WERI-Rb-1 (cell line): ENCODE data around the gene GCN1.

Experiments used
- DNase-seq: peaks from one replicate; pipeline ENCODE4 v3.0.0-alpha.2; 2020
- H3K27ac ChIP-seq: fragments of 250-450 bp; sonication (Bioruptor Pico); 2 replicates; pipeline ENCODE4 v1.5.1; 2020; ENCODE audit warnings: mild to moderate bottlenecking, moderate library complexity
- H3K27me3 ChIP-seq: fragments of 250-450 bp; sonication (Bioruptor Pico); 2 replicates; pipeline ENCODE4 v1.5.1; 2021; ENCODE audit warnings: mild to moderate bottlenecking, low read depth, moderate library complexity; ENCODE audit not compliant: insufficient read depth, severe bottlenecking
- H3K36me3 ChIP-seq: fragments of 250-450 bp; sonication (Bioruptor Pico); 2 replicates; pipeline ENCODE4 v1.5.1; 2020; ENCODE audit warnings: mild to moderate bottlenecking, moderate library complexity
- H3K4me3 ChIP-seq: 2 replicates; pipeline ENCODE4 v1.5.1; 2011; ENCODE audit warnings: low read depth, mild to moderate bottlenecking, control low read depth, low read length
- H3K9me3 ChIP-seq: fragments of 250-450 bp; sonication (Bioruptor Pico); 2 replicates; pipeline ENCODE4 v1.5.1; 2021; ENCODE audit warnings: mild to moderate bottlenecking, moderate library complexity; ENCODE audit not compliant: severe bottlenecking
- TF ChIP-seq, protein P1 (sequence below): IDR thresholded peaks from 2 replicates; pipeline ENCODE4 v1.5.1; 2011; ENCODE audit warnings: low read depth, mild to moderate bottlenecking, control low read depth, inconsistent platforms, low read length

GCN1 gene

GRCh38 chr12:120115692-120116440 lies 78.6 kb downstream of the GCN1 start:
- TF ChIP-seq, protein P1, sequence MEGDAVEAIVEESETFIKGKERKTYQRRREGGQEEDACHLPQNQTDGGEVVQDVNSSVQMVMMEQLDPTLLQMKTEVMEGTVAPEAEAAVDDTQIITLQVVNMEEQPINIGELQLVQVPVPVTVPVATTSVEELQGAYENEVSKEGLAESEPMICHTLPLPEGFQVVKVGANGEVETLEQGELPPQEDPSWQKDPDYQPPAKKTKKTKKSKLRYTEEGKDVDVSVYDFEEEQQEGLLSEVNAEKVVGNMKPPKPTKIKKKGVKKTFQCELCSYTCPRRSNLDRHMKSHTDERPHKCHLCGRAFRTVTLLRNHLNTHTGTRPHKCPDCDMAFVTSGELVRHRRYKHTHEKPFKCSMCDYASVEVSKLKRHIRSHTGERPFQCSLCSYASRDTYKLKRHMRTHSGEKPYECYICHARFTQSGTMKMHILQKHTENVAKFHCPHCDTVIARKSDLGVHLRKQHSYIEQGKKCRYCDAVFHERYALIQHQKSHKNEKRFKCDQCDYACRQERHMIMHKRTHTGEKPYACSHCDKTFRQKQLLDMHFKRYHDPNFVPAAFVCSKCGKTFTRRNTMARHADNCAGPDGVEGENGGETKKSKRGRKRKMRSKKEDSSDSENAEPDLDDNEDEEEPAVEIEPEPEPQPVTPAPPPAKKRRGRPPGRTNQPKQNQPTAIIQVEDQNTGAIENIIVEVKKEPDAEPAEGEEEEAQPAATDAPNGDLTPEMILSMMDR, result no peak
- no peaks in the 10 kb centered on the region for H3K27me3 ChIP-seq
- H3K9me3 ChIP-seq, result no peaks in the 10 kb centered on the region
- peak; percentile 46 for DNase-seq
- H3K4me3 ChIP-seq, result peak overlapping the region; percentile 57
- H3K36me3 ChIP-seq, result peaks cover 29% of the 10 kb centered on the region
- peak overlapping the region; percentile 46 for H3K27ac ChIP-seq

- Histone ChIP-seq H3K27me3 (no peaks in the 10 kb centered on the region), H3K4me3 (no peak overlapping the region), H3K27ac (no peak overlapping the region), H3K9me3 (no peaks in the 10 kb centered on the region), H3K36me3 (peaks cover 30% of the 10 kb centered on the region)
- TF ChIP-seq, protein P1, result no peak
- DNase-seq, result no peak
Observed at GRCh38 chr12:120115066-120115465, 79.4 kb downstream of the GCN1 start.

- no peaks in the 10 kb centered on the region for H3K27me3 ChIP-seq
- no peaks in the 10 kb centered on the region for H3K9me3 ChIP-seq
- H3K27ac ChIP-seq, result no peak overlapping the region
- TF ChIP-seq, protein P1, result no peak
- no peak for DNase-seq
- H3K36me3 ChIP-seq, result peaks cover 39% of the 10 kb centered on the region
- no peak overlapping the region for H3K4me3 ChIP-seq
Observed at GRCh38 chr12:120110550-120111501, 83.7 kb downstream of the GCN1 start.

GRCh38 chr12:120109570-120110267 lies 84.8 kb downstream of the GCN1 start:
- no peak for DNase-seq
- Histone ChIP-seq H3K27ac (no peak overlapping the region), H3K36me3 (peaks cover 33% of the 10 kb centered on the region), H3K27me3 (no peaks in the 10 kb centered on the region), H3K9me3 (no peaks in the 10 kb centered on the region), H3K4me3 (no peak overlapping the region)
- TF ChIP-seq, protein P1, result no peak

DNA sequence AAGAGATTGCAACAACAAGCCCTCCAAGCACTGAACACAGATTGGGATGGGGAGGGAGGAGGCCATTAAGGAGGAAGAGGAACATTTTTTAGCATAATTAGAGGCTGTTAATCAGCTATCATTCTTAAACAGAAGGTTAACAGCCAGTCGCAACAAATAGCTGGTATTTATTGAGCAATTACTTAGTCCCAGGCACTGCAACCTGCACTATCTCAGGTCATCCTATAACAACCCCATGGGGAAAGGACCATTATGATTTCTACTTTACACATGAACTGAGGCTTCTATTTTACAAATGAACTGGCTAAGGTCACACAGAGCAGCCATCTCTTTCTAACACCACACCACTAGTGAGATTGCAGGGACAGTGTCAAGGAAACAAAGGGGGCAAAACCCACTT lies 88.4 kb downstream of the GCN1 start:
- H3K9me3 ChIP-seq, result no peaks in the 10 kb centered on the region
- no peaks in the 10 kb centered on the region for H3K27me3 ChIP-seq
- TF ChIP-seq, protein P1, result no peak
- no peak overlapping the region for H3K4me3 ChIP-seq
- DNase-seq, result no peak
- H3K27ac ChIP-seq, result no peak overlapping the region
- peaks cover 36% of the 10 kb centered on the region for H3K36me3 ChIP-seq
